GM12878 (cell line): ENCODE results near the gene FBXW9. TPM values are rescaled to one million over a fixed set of nuclear protein-coding genes. Genes with fewer than 3 reads are reported as not detected.

Experiments
- ATAC-seq: fragments of 200-7000 bp; cut with Tn5 transposase; 3 replicates; pipeline ENCODE4 v1.9.1; 2020; ENCODE audit warnings: mild to moderate bottlenecking, moderate library complexity
- BruUV-seq: library from RNA; stranded (reverse); fragments of 400-500 nt; replicated peaks from 2 replicates; lab custom pipeline; 2021; lab: Mats Ljungman, UMichigan
- CTCF ChIA-PET: fragments of 300-600 bp; sonication (Branson Sonifier 250); formaldehyde crosslinking; extraction: SDS; loops from one replicate; lab custom pipeline; 2021; ENCODE audit warnings: inconsistent platforms; lab: Yijun Ruan, JAX
- POLR2A ChIA-PET: fragments of 350-600 bp; formaldehyde crosslinking; extraction: SDS; loops from one replicate; lab custom pipeline; 2021; ENCODE audit warnings: inconsistent platforms; lab: Charles Lee
- RAD21 ChIA-PET: fragments of 300-600 bp; sonication (Branson Sonifier 250); formaldehyde crosslinking; loops from one replicate; lab custom pipeline; 2023; ENCODE audit warnings: antibody characterized with exemption; ENCODE audit not compliant: unreplicated experiment; lab: Charles Lee
- SMC1A ChIA-PET: fragments of 300-600 bp; sonication (Branson Sonifier 250); formaldehyde crosslinking; loops from one replicate; lab custom pipeline; 2023; ENCODE audit not compliant: unreplicated experiment, uncharacterized antibody; lab: Charles Lee
- DNase-seq: peaks from one replicate; pipeline ENCODE4 v3.0.0-alpha.2; 2011; ENCODE audit warnings: low read depth, low spot score
- FAIRE-seq: peaks from 3 replicates; lab custom pipeline; 2011; peaks lifted over from hg19 to GRCh38; lab: Jason Lieb, UNC
- H2AFZ ChIP-seq: 2 replicates; pipeline ENCODE4 v1.6.0; 2011; ENCODE audit warnings: low read depth, low read length, control low read depth; ENCODE audit not compliant: control insufficient read depth
- H3K27ac ChIP-seq: 2 replicates; pipeline ENCODE4 v1.5.1; 2011; ENCODE audit warnings: control low read depth; ENCODE audit not compliant: control insufficient read depth, insufficient read depth
- H3K27me3 ChIP-seq, 2 experiments: replicated peaks in 1 of 2; 2 replicates each; pipeline versions ENCODE4 v1.6.0 to v1.6.1; 2011; ENCODE audit warnings: low read length in 1 of 2; ENCODE audit not compliant: control insufficient read depth in 2 of 2, insufficient read depth in 2 of 2
- H3K36me3 ChIP-seq, 2 experiments: 2 replicates each; pipeline ENCODE4 v1.5.1; 2011; ENCODE audit warnings: low read length in 1 of 2; ENCODE audit not compliant: control insufficient read depth in 2 of 2, insufficient read depth in 2 of 2
- H3K4me1 ChIP-seq: 2 replicates; pipeline ENCODE4 v1.6.1; 2011; ENCODE audit warnings: mild to moderate bottlenecking, low read length, moderate library complexity, mixed read lengths; ENCODE audit not compliant: control insufficient read depth, insufficient read depth
- H3K4me2 ChIP-seq: 2 replicates; pipeline ENCODE4 v1.6.0; 2011; ENCODE audit warnings: control low read depth; ENCODE audit not compliant: control insufficient read depth, insufficient read depth
- H3K4me3 ChIP-seq: fragments of 200-600 bp; sonication (generic); 2 replicates; pipeline ENCODE4 v1.5.1; 2016
- H3K79me2 ChIP-seq: 2 replicates; pipeline ENCODE4 v1.6.0; 2011; ENCODE audit warnings: low read length; ENCODE audit not compliant: control insufficient read depth, insufficient read depth
- H3K9ac ChIP-seq: 2 replicates; pipeline ENCODE4 v1.8.0; 2011; ENCODE audit warnings: low read length, control low read depth, mixed read lengths; ENCODE audit not compliant: control insufficient read depth, insufficient read depth
- H3K9me3 ChIP-seq: replicated peaks from 3 replicates; pipeline ENCODE4 v1.5.1; 2011; ENCODE audit warnings: mild to moderate bottlenecking, low read length; ENCODE audit not compliant: control insufficient read depth, insufficient read depth
- H4K20me1 ChIP-seq: 2 replicates; pipeline ENCODE4 v1.6.0; 2011; ENCODE audit not compliant: control insufficient read depth, insufficient read depth
- CEBPB ChIP-seq, 2 experiments: fragments of 150-350 bp in 1 of 2; IDR thresholded peaks; 2 replicates each; pipeline ENCODE4 v1.6.1; 2012 to 2014; ENCODE audit warnings: low read depth in 2 of 2, low read length in 2 of 2, borderline replicate concordance in 1 of 2, inconsistent platforms in 1 of 2
- CHD2 ChIP-seq: IDR thresholded peaks from 2 replicates; pipeline ENCODE4 v1.6.1; 2011; ENCODE audit warnings: low read depth, low read length, improper control_type of control experiment, borderline replicate concordance
- EGR1 ChIP-seq, 2 experiments: IDR thresholded peaks; 1 replicate in 1 of 2; 2 replicates in 1 of 2; pipeline ENCODE4 v1.6.1; 2011 to 2012; ENCODE audit warnings: low read depth in 2 of 2, low read length in 2 of 2, borderline replicate concordance in 1 of 2, mild to moderate bottlenecking in 1 of 2, moderate library complexity in 1 of 2
- IKZF1 ChIP-seq: fragments of 450-650 bp; conservative IDR thresholded peaks from 2 replicates; pipeline ENCODE4 v1.6.1; 2017; ENCODE audit warnings: antibody characterized with exemption, mild to moderate bottlenecking
- MYB ChIP-seq: fragments of 150-350 bp; IDR thresholded peaks from 2 replicates; pipeline ENCODE4 v1.6.1; 2014; ENCODE audit warnings: mild to moderate bottlenecking, low read depth, low read length, borderline replicate concordance
- RB1 ChIP-seq: fragments of 450-650 bp; formaldehyde crosslinking; IDR thresholded peaks from 2 replicates; pipeline ENCODE4 v1.6.1; 2017; ENCODE audit warnings: mild to moderate bottlenecking, borderline replicate concordance
- SP1 ChIP-seq: IDR thresholded peaks from one replicate; pipeline ENCODE4 v1.6.1; 2011; ENCODE audit warnings: low read depth, low read length
- YBX1 ChIP-seq: fragments of 450-650 bp; IDR thresholded peaks from 2 replicates; pipeline ENCODE4 v1.6.1; 2016; ENCODE audit warnings: antibody characterized with exemption
- ZNF207 ChIP-seq: fragments of 450-650 bp; IDR thresholded peaks from 2 replicates; pipeline ENCODE4 v1.6.1; 2014; ENCODE audit warnings: antibody characterized with exemption, mild to moderate bottlenecking, borderline replicate concordance
- WGBS: methylation state at CpG from one replicate; pipeline ENCODE4 v1.1.6; 2016; ENCODE audit warnings: low lambda C conversion rate; ENCODE audit not compliant: insufficient replicate concordance, insufficient coverage; ENCODE audit errors: missing lambda C conversion rate; 5-methylcytosine and 5-hydroxymethylcytosine counted together
- in situ Hi-C: fragments of 300-500 bp; cut with MboI; formaldehyde crosslinking; loops from 9 replicates; pipeline ENCODE4 v1.14.3; 2018; ENCODE audit warnings: mixed read lengths
- intact Hi-C: fragments of 100-400 bp; cut with micrococcal nuclease; formaldehyde crosslinking; loops from one replicate; pipeline ENCODE4 v1.14.2; 2022; ENCODE audit not compliant: unreplicated experiment
- polyA plus RNA-seq, 11 experiments: library from polyadenylated mRNA; depleted of rRNA in 4 of 11; unstranded in 6 of 11; stranded (reverse) in 5 of 11; fragments of >200 nt; fragmentation: Nextera tagmentation in 4 of 11; fragmentation: Illumina TruSeq in 1 of 11; extraction: Ambion mirVana in 4 of 11; extraction: Trizol in 1 of 11; gene quantifications; 1 replicate in 1 of 11; 2 replicates in 10 of 11; pipeline versions ENCODE4 v1.2.1 to v1.2.3, GENCODE V29; 2011 to 2016; ENCODE audit warnings: inconsistent platforms in 2 of 11, missing spikeins in 2 of 11, low read depth in 1 of 11
- total RNA-seq, 4 experiments: library from RNA; depleted of rRNA in 3 of 4; stranded (reverse); fragments of >200 nt in 3 of 4; fragmentation: Illumina TruSeq in 1 of 4; extraction: Trizol in 1 of 4; gene quantifications; 2 replicates each; pipeline versions ENCODE4 v1.2.1 to v1.2.3, GENCODE V29; 2013 to 2021
- TF ChIP-seq, protein P1 (sequence below): fragments of 450-650 bp; conservative IDR thresholded peaks from 2 replicates; pipeline ENCODE4 v1.6.1; 2017; ENCODE audit warnings: mild to moderate bottlenecking, moderate library complexity
- TF ChIP-seq, protein P2 (sequence below): fragments of 150-350 bp; IDR thresholded peaks from 2 replicates; pipeline ENCODE4 v1.6.1; 2016; ENCODE audit warnings: low read depth, low read length
- TF ChIP-seq, protein P3 (sequence below): fragments of 450-650 bp; formaldehyde crosslinking; IDR thresholded peaks from 2 replicates; pipeline ENCODE4 v1.4.0; 2020; ENCODE audit warnings: mild to moderate bottlenecking, moderate library complexity

FBXW9 gene
- total and polyA plus RNA-seq, 10 of the 15 experiments (the other 5 are each of a cell fraction or from before 2014, with no cell fraction given), result 0.21 to 14.8 (median 7.3) TPM

DNA sequence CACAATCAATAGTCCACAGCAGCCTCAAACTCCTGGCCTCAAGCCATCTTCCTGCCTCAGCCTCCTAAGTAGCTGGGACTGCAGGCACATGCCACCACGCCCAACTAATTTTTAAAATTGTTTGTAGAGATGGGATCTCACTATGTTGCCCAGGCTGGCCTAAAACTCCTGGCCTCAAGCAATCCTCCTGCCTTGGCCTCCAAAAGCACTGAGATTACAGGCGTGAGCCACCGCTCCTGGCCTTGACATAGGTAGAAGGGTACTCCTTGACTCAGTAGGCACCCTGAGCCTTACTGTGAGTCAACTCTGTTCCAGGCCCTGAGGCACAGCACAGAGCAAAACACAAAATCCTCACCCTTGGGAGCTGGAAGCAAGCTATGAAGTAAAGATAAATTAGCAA, 19.5 kb upstream of the FBXW9 start (continued):
- TF ChIP-seq, protein P1, sequence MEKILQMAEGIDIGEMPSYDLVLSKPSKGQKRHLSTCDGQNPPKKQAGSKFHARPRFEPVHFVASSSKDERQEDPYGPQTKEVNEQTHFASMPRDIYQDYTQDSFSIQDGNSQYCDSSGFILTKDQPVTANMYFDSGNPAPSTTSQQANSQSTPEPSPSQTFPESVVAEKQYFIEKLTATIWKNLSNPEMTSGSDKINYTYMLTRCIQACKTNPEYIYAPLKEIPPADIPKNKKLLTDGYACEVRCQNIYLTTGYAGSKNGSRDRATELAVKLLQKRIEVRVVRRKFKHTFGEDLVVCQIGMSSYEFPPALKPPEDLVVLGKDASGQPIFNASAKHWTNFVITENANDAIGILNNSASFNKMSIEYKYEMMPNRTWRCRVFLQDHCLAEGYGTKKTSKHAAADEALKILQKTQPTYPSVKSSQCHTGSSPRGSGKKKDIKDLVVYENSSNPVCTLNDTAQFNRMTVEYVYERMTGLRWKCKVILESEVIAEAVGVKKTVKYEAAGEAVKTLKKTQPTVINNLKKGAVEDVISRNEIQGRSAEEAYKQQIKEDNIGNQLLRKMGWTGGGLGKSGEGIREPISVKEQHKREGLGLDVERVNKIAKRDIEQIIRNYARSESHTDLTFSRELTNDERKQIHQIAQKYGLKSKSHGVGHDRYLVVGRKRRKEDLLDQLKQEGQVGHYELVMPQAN, result no peak
- TF ChIP-seq RB1 (no peak), IKZF1 (no peak)

GRCh38 chr19:12715102-12715501, 18.7 kb upstream of the FBXW9 start:
- in situ Hi-C loops, result no loop called here
- no TSS peak for BruUV-seq
- no peak for DNase-seq
- WGBS, result 99% methylated on average over 15 of the region's 15 CpGs
- intact Hi-C loops, result no loop called here
- Histone ChIP-seq H3K27ac (no peak overlapping the region), H3K9ac (no peak overlapping the region), H2AFZ (no peak overlapping the region), H3K4me3 (no peak overlapping the region), H4K20me1 (no peaks in the 10 kb centered on the region), H3K4me1 (no peaks in the 10 kb centered on the region), H3K27me3 (no peaks in the 10 kb centered on the region), H3K9me3 (no peaks in the 10 kb centered on the region), H3K4me2 (no peak overlapping the region), H3K36me3 (peaks cover 24 to 39% of the 10 kb centered on the region in 2 experiments), H3K79me2 (peaks cover 18% of the 10 kb centered on the region)
- TF ChIP-seq YBX1 (no peak), CHD2 (no peak), MYB (no peak), ZNF207 (no peak), CEBPB (IDR thresholded peaks at IDR 0.05; ENCODE audit: borderline replicate concordance in 1 of 2, low read depth in 2 of 2, low read length in 2 of 2) (no peak), IKZF1 (no peak), SP1 (no peak), EGR1 (IDR thresholded peaks at IDR 0.05; ENCODE audit: borderline replicate concordance in 1 of 2, low read depth in 2 of 2, low read length in 2 of 2) (no peak)
- TF ChIP-seq, protein P2, sequence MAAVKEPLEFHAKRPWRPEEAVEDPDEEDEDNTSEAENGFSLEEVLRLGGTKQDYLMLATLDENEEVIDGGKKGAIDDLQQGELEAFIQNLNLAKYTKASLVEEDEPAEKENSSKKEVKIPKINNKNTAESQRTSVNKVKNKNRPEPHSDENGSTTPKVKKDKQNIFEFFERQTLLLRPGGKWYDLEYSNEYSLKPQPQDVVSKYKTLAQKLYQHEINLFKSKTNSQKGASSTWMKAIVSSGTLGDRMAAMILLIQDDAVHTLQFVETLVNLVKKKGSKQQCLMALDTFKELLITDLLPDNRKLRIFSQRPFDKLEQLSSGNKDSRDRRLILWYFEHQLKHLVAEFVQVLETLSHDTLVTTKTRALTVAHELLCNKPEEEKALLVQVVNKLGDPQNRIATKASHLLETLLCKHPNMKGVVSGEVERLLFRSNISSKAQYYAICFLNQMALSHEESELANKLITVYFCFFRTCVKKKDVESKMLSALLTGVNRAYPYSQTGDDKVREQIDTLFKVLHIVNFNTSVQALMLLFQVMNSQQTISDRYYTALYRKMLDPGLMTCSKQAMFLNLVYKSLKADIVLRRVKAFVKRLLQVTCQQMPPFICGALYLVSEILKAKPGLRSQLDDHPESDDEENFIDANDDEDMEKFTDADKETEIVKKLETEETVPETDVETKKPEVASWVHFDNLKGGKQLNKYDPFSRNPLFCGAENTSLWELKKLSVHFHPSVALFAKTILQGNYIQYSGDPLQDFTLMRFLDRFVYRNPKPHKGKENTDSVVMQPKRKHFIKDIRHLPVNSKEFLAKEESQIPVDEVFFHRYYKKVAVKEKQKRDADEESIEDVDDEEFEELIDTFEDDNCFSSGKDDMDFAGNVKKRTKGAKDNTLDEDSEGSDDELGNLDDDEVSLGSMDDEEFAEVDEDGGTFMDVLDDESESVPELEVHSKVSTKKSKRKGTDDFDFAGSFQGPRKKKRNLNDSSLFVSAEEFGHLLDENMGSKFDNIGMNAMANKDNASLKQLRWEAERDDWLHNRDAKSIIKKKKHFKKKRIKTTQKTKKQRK, result no peak
- TF ChIP-seq, protein P3, sequence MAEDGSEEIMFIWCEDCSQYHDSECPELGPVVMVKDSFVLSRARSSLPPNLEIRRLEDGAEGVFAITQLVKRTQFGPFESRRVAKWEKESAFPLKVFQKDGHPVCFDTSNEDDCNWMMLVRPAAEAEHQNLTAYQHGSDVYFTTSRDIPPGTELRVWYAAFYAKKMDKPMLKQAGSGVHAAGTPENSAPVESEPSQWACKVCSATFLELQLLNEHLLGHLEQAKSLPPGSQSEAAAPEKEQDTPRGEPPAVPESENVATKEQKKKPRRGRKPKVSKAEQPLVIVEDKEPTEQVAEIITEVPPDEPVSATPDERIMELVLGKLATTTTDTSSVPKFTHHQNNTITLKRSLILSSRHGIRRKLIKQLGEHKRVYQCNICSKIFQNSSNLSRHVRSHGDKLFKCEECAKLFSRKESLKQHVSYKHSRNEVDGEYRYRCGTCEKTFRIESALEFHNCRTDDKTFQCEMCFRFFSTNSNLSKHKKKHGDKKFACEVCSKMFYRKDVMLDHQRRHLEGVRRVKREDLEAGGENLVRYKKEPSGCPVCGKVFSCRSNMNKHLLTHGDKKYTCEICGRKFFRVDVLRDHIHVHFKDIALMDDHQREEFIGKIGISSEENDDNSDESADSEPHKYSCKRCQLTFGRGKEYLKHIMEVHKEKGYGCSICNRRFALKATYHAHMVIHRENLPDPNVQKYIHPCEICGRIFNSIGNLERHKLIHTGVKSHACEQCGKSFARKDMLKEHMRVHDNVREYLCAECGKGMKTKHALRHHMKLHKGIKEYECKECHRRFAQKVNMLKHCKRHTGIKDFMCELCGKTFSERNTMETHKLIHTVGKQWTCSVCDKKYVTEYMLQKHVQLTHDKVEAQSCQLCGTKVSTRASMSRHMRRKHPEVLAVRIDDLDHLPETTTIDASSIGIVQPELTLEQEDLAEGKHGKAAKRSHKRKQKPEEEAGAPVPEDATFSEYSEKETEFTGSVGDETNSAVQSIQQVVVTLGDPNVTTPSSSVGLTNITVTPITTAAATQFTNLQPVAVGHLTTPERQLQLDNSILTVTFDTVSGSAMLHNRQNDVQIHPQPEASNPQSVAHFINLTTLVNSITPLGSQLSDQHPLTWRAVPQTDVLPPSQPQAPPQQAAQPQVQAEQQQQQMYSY, result no peak
- no peak for ATAC-seq
- ChIA-PET RAD21 (no interaction called here), CTCF (interaction anchor here (2.6 to 3.0 kb wide), 2 partner anchors 40 to 43 kb away, joined by 15 to 27 read pairs; no protein-coding TSS in a partner anchor), SMC1A (no interaction called here), POLR2A (no interaction called here)
- FAIRE-seq, result no peak
